Measurements from ENCODE around the gene GMEB2. TPM values are rescaled to one million over a fixed set of nuclear protein-coding genes. Genes with fewer than 3 reads are reported as not detected.
A peak's percentile ranks its signal among the peaks of the same experiment; 100 is the strongest.

GMEB2 gene
- total RNA-seq, 1 experiment from 2014 or later, result 14.3 TPM

GRCh38 chr20:63625771-63626423 lies 1.0 kb downstream of the GMEB2 start:
- H4K20me1 ChIP-seq (ENCODE audit: control insufficient read depth, insufficient read depth, insufficient read length), result no peaks in the 10 kb centered on the region
- no peak overlapping the region for H2BK5ac ChIP-seq (ENCODE audit: insufficient read length, low read length)
- no peak overlapping the region for H3K27ac ChIP-seq (ENCODE audit: insufficient read length, low read depth, low read length)
- H3K9ac ChIP-seq (ENCODE audit: extremely low read depth, insufficient read length, low read length), result peak overlapping the region; percentile 65
- peak overlapping the region; percentile 19 to 82 (median 81); a peak in 3 of 7 replicates for H3K27ac Mint-ChIP-seq
- no peak for DNase-seq
- H3K4ac ChIP-seq (ENCODE audit: low read depth, low read length), result peak overlapping the region; percentile 99
- H3K79me2 ChIP-seq (ENCODE audit: insufficient read depth, low read length), result peaks cover 3% of the 10 kb centered on the region; the same call in 1 of the 2 replicates
- H2AFZ ChIP-seq (ENCODE audit: low read length), result no peak overlapping the region
- H4K8ac ChIP-seq (replicated peaks; ENCODE audit: insufficient read length, low read depth, low read length), result no peak overlapping the region
- H3K56ac ChIP-seq (ENCODE audit: insufficient read length, low read depth, low read length), result no peak overlapping the region
- peaks cover 20 to 23% of the 10 kb centered on the region in 2 experiments for H3K4me1 Mint-ChIP-seq
- H3T11ph ChIP-seq (ENCODE audit: low read length), result no peak overlapping the region
- no peaks in the 10 kb centered on the region for H3K9me3 Mint-ChIP-seq
- no peak overlapping the region for H3K23ac ChIP-seq (ENCODE audit: insufficient read length, low read depth, low read length)
- H3K27me3 Mint-ChIP-seq (ENCODE audit: low read depth), result peaks cover under 1% of the 10 kb centered on the region; the same call in 1 of the 2 replicates
- no CpG with 5 or more reads among the region's 36 CpGs for WGBS (ENCODE audit: extremely low coverage, insufficient read length, low lambda C conversion rate)
- H4K91ac ChIP-seq (ENCODE audit: insufficient read length, low read depth, low read length), result peak overlapping the region; percentile 96
- H3K18ac ChIP-seq (ENCODE audit: insufficient read length, low read depth, low read length), result peak overlapping the region; percentile 86
- H3K79me1 ChIP-seq (ENCODE audit: insufficient read depth, low read depth, low read length, poor library complexity, severe bottlenecking), result no peaks in the 10 kb centered on the region
- H2BK15ac ChIP-seq (ENCODE audit: low read depth, low read length), result no peak overlapping the region; the same call in 1 of the 2 replicates
- H3K9me3 ChIP-seq (ENCODE audit: control insufficient read depth, low read depth, low read length), result no peaks in the 10 kb centered on the region
- no peak overlapping the region for H2BK120ac ChIP-seq (ENCODE audit: low read depth, low read length, poor library complexity, severe bottlenecking)
- no peaks in the 10 kb centered on the region for H3K27me3 ChIP-seq (ENCODE audit: insufficient read depth, low read length)
- peak overlapping the region; percentile 66 for H3K4me2 ChIP-seq (ENCODE audit: insufficient read depth, insufficient read length, low read length)
- H2BK12ac ChIP-seq (ENCODE audit: insufficient read length, low read depth, low read length), result no peak overlapping the region
- peak overlapping the region; percentile 97 for H3K14ac ChIP-seq (ENCODE audit: insufficient read depth, low read length)
- peaks cover 0 to 7% (median 0%) of the 10 kb centered on the region in 3 experiments; a peak in 4 of 7 replicates for H3K36me3 Mint-ChIP-seq (ENCODE audit: insufficient read depth in 1 of 3, low read depth in 3 of 3)
- no peaks in the 10 kb centered on the region; the same call in 1 of the 2 replicates for H3K4me1 ChIP-seq (ENCODE audit: insufficient read depth, low read length)
- TF ChIP-seq CTCF (conservative IDR thresholded peaks at IDR 0.05), result no peak
- peak overlapping the region; percentile 56 to 78 for H3K4me3 Mint-ChIP-seq
- H2BK20ac ChIP-seq (ENCODE audit: low read depth, low read length, poor library complexity, severe bottlenecking), result no peak overlapping the region
- no peak overlapping the region for H4K5ac ChIP-seq (ENCODE audit: insufficient read length, low read depth, low read length)
- peaks cover 10% of the 10 kb centered on the region for H3K23me2 ChIP-seq (ENCODE audit: insufficient read length, low read depth, low read length, poor library complexity, severe bottlenecking)
- no peak overlapping the region for H2AK5ac ChIP-seq (ENCODE audit: insufficient read length, low read length)
